NCI-H2227 treated with DMSO at 0.1 percent for 48 hours (cell line): ENCODE measurements around the gene ANKRD11.
"Not testable (repeated sequence)": the region's sequence is repeated elsewhere in the genome, so short reads cannot be mapped to it uniquely, and the experiment has no call there.

Experiments used
- DNase-seq: peaks from one replicate; lab custom pipeline; 2025; lab: John Stamatoyannopoulos, UW

ANKRD11 gene

GRCh38 chr16:89450537-89450936, 39.8 kb downstream of the ANKRD11 start:
- no peak for DNase-seq

- DNase-seq: no peak
These were observed 40.5 kb downstream of the ANKRD11 start for GRCh38 chr16:89449726-89450335.

- no peak for DNase-seq
These were observed 41.7 kb downstream of the ANKRD11 start for GRCh38 chr16:89448656-89449055.

- no peak for DNase-seq
These were observed 43.4 kb downstream of the ANKRD11 start for GRCh38 chr16:89446975-89447293.

- DNase-seq: no peak
These were observed 44.0 kb downstream of the ANKRD11 start for GRCh38 chr16:89446136-89446974.

GRCh38 chr16:89445166-89445565, 45.2 kb downstream of the ANKRD11 start:
- no peak for DNase-seq

GRCh38 chr16:89444728-89445127, 45.6 kb downstream of the ANKRD11 start:
- DNase-seq: no peak

GRCh38 chr16:89444151-89444723, 46.1 kb downstream of the ANKRD11 start:
- no peak for DNase-seq

GRCh38 chr16:89443727-89444084, 46.7 kb downstream of the ANKRD11 start:
- peak; percentile 12 for DNase-seq

GRCh38 chr16:89442990-89443726, 47.2 kb downstream of the ANKRD11 start:
- DNase-seq: no peak

GRCh38 chr16:89442588-89442987, 47.8 kb downstream of the ANKRD11 start:
- DNase-seq: no peak

GRCh38 chr16:89439659-89440058, 50.7 kb downstream of the ANKRD11 start:
- no peak for DNase-seq

GRCh38 chr16:89437991-89438390, 52.4 kb downstream of the ANKRD11 start:
- DNase-seq: no peak

- no peak for DNase-seq
These were observed 52.9 kb downstream of the ANKRD11 start for GRCh38 chr16:89437251-89437987.

GRCh38 chr16:89436366-89436765, 54.0 kb downstream of the ANKRD11 start:
- no peak for DNase-seq

- not testable (repeated sequence) for DNase-seq
These were observed 55.3 kb downstream of the ANKRD11 start for GRCh38 chr16:89435059-89435458.

- no peak for DNase-seq
These were observed 55.9 kb downstream of the ANKRD11 start for GRCh38 chr16:89434490-89434889.

GRCh38 chr16:89433363-89433984, 56.9 kb downstream of the ANKRD11 start:
- DNase-seq: not testable (repeated sequence)

- DNase-seq: no peak
These were observed 58.7 kb downstream of the ANKRD11 start for GRCh38 chr16:89431630-89432029.

GRCh38 chr16:89431158-89431584, 59.2 kb downstream of the ANKRD11 start:
- no peak for DNase-seq

GRCh38 chr16:89430436-89431157, 59.8 kb downstream of the ANKRD11 start:
- DNase-seq: no peak
